Testis (tissue), 3 donors: ENCODE measurements around the gene CD151. TPM values are rescaled to one million over a fixed set of nuclear protein-coding genes. Genes with fewer than 3 reads are reported as not detected.

ENCODE experiments used
- DNase-seq: peaks from one replicate; pipeline ENCODE4 v3.0.0-alpha.2; 2019
- H3K27ac ChIP-seq, 2 donors: fragments of 200-600 bp; sonication (generic); one replicate each; pipeline ENCODE4 v1.5.1; 2019
- H3K27me3 ChIP-seq: fragments of 200-600 bp; sonication (generic); one replicate; pipeline ENCODE4 v1.5.1; 2019
- H3K36me3 ChIP-seq: fragments of 200-600 bp; sonication (generic); one replicate; pipeline ENCODE4 v1.5.1; 2017; ENCODE audit warnings: low read depth; ENCODE audit errors: missing control alignments
- H3K4me1 ChIP-seq: fragments of 200-600 bp; sonication (generic); one replicate; pipeline ENCODE4 v1.5.1; 2019
- H3K4me3 ChIP-seq, 2 donors: fragments of 200-600 bp; sonication (generic); one replicate each; pipeline ENCODE4 v1.5.1; 2017 to 2019
- H3K9me3 ChIP-seq: fragments of 200-600 bp; sonication (generic); one replicate; pipeline ENCODE4 v1.5.1; 2017
- CTCF ChIP-seq, 3 experiments: fragments of 450-650 bp in 2 of 3; fragments of 200-600 bp in 1 of 3; sonication (generic) in 1 of 3; IDR thresholded peaks; one replicate each; pipeline ENCODE4 v1.5.1; 2016 to 2019; ENCODE audit warnings: antibody characterized with exemption in 3 of 3, mild to moderate bottlenecking in 2 of 3, moderate library complexity in 1 of 3
- POLR2A ChIP-seq: fragments of 450-650 bp; IDR thresholded peaks from one replicate; pipeline ENCODE4 v1.6.1; 2017; ENCODE audit warnings: antibody characterized with exemption, mild to moderate bottlenecking, moderate library complexity
- WGBS, 2 donors: methylation state at CpG; one replicate each; pipeline ENCODE4 v1.1.5; 2018; 5-methylcytosine and 5-hydroxymethylcytosine counted together
- intact Hi-C: fragments of 100-400 bp; cut with DNase I; formaldehyde crosslinking; loops from one replicate; pipeline ENCODE4 v1.15.1; 2023; ENCODE audit warnings: low total_unique reads
- polyA plus RNA-seq: library from polyadenylated mRNA; stranded (reverse); fragments of 350-450 nt; fragmentation: Illumina TruSeq; extraction: RNeasy Lipid Tissue Mini Kit (QIAGEN cat#74804); gene quantifications from one replicate; pipeline ENCODE4 v1.2.3, GENCODE V29; 2014; ENCODE audit warnings: low read depth, low replicate concordance; ENCODE audit not compliant: insufficient read depth
- total RNA-seq, 2 donors: library from RNA; depleted of rRNA; stranded (reverse); fragments of >200 nt; gene quantifications; one replicate each; pipeline ENCODE4 v1.2.3, GENCODE V29; 2016

Gene CD151
- total and polyA plus RNA-seq, 3 donors from 2014 or later = 108 to 201 (median 195) TPM

DNA sequence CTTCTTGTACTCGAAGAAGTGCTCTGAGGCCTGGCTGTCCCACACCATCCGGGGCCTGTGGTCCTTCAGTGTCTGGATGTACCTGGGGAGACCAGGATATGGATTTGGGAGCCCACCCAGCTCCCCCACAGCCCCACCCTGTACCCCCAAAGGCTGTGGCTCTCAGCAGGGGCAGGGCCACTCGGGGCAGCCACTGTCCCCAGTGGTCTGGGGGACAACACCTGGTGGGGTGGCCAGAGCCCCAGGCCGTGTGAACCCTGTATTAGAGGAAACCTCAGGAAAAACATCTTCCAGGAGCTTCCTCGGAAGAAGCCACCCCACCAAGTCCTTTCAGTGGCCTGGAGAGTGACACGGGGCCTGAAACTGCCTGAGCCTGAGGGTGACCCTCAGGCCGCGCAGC is 37.7 kb downstream of the CD151 start:
- DNase-seq = no peak
- no peak overlapping the region for H3K27ac ChIP-seq
- intact Hi-C loops = no loop called here
- no peaks in the 10 kb centered on the region for H3K27me3 ChIP-seq
- no peak overlapping the region for H3K4me3 ChIP-seq
- TF ChIP-seq POLR2A (no peak), CTCF (IDR thresholded peaks at IDR 0.05) (no peak)
- H3K9me3 ChIP-seq = no peaks in the 10 kb centered on the region
- no peaks in the 10 kb centered on the region for H3K4me1 ChIP-seq
- H3K36me3 ChIP-seq = no peaks in the 10 kb centered on the region
- WGBS, 2 donors = 87 to 92% methylated on average over 6 to 8 of the region's 8 CpGs

GRCh38 chr11:871472-871871 is 38.7 kb downstream of the CD151 start:
- no peaks in the 10 kb centered on the region for H3K9me3 ChIP-seq
- 66 to 74% methylated on average over 3 to 9 of the region's 9 CpGs for WGBS, 2 donors
- no peaks in the 10 kb centered on the region for H3K4me1 ChIP-seq
- H3K27me3 ChIP-seq = no peaks in the 10 kb centered on the region
- H3K27ac ChIP-seq = no peak overlapping the region
- no peak for TF ChIP-seq CTCF (IDR thresholded peaks at IDR 0.05)
- TF ChIP-seq POLR2A = no peak
- H3K4me3 ChIP-seq = no peak overlapping the region
- intact Hi-C loops = no loop called here
- DNase-seq = no peak
- H3K36me3 ChIP-seq = no peaks in the 10 kb centered on the region

DNA sequence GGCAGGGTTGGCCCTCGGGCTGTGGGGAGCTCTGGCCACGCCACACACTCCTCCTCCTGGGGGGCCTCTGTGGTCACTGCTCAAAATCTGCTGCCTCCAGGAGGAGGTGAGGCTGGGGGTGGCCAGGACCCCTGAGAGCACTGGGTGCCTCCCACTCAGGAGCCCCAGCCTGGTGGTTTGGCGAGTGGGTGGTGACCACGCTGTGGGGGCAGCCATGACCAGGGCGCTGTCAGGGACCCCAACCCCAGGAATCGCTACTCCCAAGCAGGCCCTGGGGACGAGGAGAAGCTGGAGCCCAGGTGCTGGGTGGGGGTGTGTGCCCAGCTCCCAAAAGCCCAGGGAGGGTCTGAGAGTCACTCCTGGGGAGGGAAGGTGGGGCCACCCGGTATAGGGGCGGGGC is 40.0 kb downstream of the CD151 start:
- no peak overlapping the region for H3K27ac ChIP-seq
- WGBS, 2 donors = 91 to 93% methylated on average over 8 to 9 of the region's 9 CpGs
- no peak for DNase-seq

DNA sequence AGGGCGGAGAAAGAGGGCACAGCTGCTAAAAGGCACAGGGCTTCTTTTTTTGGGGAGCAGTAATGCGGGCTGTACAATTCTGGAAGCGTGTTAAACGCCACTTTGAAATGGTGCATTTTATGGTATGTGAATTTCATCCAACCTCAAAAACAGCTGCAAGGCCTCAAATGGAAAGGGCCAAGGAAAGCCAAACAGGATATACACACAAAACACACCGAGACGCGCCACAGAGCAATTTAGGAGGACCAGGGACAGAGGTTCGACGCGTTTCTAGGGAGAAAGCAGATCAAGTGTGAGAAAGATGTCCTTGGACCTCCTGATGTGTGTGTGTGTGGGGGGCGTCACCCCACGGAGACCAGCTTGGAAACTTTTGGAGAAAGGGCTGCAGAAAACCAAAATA is 41.0 kb downstream of the CD151 start:
- Histone ChIP-seq H3K4me3 (no peak overlapping the region), H3K9me3 (no peaks in the 10 kb centered on the region), H3K4me1 (no peaks in the 10 kb centered on the region), H3K27ac (no peak overlapping the region), H3K27me3 (no peaks in the 10 kb centered on the region), H3K36me3 (no peaks in the 10 kb centered on the region)
- intact Hi-C loops = no loop called here
- TF ChIP-seq POLR2A = no peak
- TF ChIP-seq CTCF (IDR thresholded peaks at IDR 0.05) = no peak
- no peak for DNase-seq
- WGBS, 2 donors = 63% methylated on average over 11 to 12 of the region's 12 CpGs

More for the DNA sequence above, 40.0 kb downstream of the CD151 start:
- H3K9me3 ChIP-seq = no peaks in the 10 kb centered on the region
- no peaks in the 10 kb centered on the region for H3K36me3 ChIP-seq
- H3K27me3 ChIP-seq = no peaks in the 10 kb centered on the region
- TF ChIP-seq POLR2A (no peak), CTCF (IDR thresholded peaks at IDR 0.05) (no peak)
- no peak overlapping the region for H3K4me3 ChIP-seq
- intact Hi-C loops = no loop called here
- no peaks in the 10 kb centered on the region for H3K4me1 ChIP-seq

- Histone ChIP-seq H3K27ac (no peak overlapping the region), H3K9me3 (no peaks in the 10 kb centered on the region), H3K4me3 (no peak overlapping the region), H3K27me3 (no peaks in the 10 kb centered on the region), H3K36me3 (no peaks in the 10 kb centered on the region), H3K4me1 (no peaks in the 10 kb centered on the region)
- DNase-seq = no peak
- TF ChIP-seq CTCF (IDR thresholded peaks at IDR 0.05) (no peak), POLR2A (no peak)
- intact Hi-C loops = no loop called here
- 91 to 95% methylated on average over 5 to 16 of the region's 16 CpGs for WGBS, 2 donors
These were observed 42.5 kb downstream of the CD151 start for GRCh38 chr11:875203-875602.
